ENCODE data around the gene ELMOD1.

DNA sequence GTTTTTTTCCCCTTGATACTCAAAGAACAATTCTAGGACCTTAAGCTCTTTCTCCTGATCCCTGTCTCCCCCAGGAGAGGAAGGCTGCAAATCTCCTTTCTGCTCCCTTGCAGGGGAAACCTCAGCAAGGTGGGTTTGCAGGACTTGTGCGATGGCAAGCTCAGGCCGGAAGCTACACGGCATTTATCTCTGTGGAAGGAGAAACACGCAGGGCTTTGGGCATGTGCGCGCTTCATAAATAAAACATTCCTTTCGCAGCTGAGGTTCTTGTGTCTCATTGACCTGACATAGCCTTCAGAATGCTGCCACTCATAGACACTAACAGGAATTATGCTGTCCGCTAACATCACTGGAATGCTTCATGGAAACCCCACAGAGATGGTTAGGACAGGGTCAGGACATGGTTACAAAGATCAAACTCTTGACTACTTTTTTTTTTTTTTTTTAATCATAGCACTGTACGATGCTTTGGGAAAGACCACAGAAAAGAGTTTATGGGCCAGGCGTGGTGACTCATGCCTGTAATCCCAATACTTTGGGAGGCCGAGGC, 78.3 kb downstream of the ELMOD1 start:
- no peak for TF ChIP-seq EZH2 (IDR thresholded peaks at IDR 0.05; ENCODE audit: borderline replicate concordance, insufficient read depth, low read depth, low read length, poor library complexity, severe bottlenecking)
- TF ChIP-seq, protein P1, sequence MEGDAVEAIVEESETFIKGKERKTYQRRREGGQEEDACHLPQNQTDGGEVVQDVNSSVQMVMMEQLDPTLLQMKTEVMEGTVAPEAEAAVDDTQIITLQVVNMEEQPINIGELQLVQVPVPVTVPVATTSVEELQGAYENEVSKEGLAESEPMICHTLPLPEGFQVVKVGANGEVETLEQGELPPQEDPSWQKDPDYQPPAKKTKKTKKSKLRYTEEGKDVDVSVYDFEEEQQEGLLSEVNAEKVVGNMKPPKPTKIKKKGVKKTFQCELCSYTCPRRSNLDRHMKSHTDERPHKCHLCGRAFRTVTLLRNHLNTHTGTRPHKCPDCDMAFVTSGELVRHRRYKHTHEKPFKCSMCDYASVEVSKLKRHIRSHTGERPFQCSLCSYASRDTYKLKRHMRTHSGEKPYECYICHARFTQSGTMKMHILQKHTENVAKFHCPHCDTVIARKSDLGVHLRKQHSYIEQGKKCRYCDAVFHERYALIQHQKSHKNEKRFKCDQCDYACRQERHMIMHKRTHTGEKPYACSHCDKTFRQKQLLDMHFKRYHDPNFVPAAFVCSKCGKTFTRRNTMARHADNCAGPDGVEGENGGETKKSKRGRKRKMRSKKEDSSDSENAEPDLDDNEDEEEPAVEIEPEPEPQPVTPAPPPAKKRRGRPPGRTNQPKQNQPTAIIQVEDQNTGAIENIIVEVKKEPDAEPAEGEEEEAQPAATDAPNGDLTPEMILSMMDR (IDR thresholded peaks at IDR 0.05): no peak
